ENCODE data around the gene AMN.

The AMN gene

DNA sequence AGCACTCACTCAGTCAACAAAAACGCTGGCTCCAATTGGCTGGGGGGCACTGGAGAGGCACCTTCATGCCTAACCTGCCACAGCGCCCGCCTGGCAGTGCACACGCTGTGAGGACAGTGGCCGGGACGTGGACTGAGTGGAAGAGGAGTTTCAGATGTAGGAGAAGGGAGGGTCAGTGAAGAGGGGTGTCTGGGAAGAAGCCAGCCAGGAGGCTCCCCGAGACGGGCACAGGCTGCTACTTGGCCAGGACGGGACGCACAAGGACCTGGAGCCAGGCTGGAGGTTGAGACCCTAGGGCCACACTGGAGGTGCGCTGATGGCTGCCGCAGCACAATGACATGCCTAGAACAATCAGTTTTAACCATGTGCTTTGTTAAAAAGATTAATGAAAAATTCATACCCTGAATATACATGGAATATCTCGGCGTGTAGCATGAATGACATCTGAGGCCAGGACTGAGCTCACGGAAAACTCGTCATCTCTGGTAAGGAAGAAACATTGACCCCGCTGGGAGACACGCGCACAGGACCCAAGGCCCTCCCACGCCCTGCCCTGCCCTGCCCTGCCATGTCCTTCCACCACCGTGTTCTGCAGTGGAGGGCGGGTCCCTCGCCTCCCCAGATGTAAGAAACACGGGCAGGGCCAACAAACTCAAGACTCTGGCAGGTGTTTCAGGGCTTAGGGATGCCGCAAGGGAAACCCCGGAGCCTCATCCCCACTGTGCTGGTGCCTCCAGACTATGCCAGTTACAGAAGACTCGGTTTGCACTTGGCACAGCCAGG lies 25.0 kb downstream of the AMN start:
- DNase-seq = no peak

DNA sequence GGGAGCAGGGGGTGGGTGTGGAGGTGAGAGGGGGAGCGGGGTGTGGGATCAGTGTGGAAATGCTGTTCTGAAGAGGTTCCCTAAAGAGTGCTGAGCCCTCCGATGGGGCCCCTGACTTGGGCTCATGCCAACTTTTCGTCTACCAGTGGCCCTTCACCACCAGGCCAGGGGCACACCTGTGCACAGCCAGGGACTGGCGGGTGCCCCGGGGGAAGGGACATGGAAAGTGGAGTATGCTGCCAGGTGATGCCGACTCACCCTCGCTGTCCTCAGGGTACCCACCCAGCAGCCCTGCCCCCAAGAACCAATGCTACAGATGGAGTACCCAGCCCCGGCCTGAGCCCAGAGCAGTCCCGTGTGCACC lies 26.2 kb downstream of the AMN start:
- no peak for DNase-seq

DNA sequence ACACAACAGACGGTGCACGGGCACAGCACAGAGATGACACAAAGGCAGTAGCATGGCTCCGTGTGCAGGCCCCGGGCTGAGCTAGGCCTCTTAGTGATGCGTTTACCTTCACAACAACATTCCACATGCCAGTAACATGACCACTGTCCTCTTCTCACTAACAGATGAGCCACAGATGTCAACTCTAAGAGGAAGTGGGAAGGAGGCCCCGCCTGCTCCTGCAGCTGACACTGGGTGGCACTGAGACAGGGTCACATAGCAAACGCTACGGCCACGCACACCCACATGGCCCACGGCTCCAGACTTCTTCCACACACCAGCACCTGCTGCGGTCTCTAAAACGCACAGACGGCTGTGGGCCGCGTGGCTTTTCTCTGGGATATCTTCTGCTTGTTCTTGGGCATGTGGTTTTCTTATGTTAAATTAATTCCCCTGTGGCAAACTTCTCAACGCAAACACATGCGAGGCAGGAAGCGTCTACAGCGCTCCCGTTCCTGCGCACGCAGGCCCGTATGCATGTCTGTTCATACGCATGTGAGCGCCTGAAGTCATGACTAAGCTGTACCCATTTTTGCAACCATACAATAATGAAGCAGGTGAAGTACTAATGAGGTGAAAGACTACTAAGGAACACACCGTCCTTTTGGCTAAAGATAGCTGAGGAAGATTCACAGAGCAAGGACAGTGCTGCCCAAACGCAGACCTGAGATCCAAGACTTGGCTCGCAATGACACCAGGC lies 26.8 kb downstream of the AMN start:
- DNase-seq = peak; percentile 50

DNA sequence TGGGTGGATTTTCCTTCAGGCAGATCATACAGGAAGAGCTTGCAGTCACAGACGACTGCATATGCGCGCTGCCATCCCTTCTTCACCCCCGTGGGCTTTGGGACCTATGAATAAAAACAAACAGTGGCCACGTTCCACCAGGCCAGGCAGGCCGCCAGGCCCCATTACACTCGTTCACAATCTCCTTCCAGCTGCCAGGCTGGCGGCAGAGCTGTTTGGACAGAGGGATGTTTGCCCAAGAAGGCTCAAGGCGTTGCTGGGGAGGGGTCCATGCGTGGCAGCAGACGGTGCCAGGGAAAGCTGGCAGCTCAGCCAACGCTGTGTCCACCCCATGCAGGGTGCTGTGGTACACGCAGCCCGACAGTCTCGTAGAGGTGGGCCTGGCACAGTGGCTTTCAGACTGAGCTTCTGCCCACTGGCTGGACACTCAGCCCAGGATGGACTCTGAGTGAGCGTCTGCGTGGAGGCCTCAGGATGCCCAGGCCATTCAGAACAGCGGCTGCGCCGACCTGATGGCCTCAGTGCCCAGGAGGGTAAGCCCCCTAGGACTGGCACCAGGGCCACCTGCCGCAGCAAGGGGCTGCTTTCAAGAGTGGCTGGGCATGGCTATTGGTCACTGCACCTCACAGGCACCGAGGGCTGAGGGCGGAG lies 27.5 kb downstream of the AMN start:
- DNase-seq = no peak

DNA sequence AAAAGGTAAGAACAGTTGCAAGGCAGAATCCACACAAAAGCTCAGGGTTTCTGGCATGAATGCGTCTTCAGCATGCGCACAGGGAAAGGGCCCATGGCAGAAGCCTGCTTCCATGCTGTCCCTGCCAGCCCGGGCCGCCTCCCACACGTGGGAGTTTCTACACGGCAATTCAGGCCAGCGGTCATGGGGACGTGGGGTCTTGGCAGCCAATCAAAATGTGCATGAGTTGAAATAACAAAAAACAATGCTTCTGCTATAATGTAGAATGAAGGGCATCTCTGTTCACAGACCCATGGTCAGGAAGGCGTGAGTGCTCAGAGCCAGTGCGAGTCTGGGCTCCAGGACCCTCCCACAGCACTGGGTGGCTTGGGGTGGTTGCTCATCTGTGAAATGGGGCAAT lies 28.6 kb downstream of the AMN start:
- DNase-seq = no peak

DNA sequence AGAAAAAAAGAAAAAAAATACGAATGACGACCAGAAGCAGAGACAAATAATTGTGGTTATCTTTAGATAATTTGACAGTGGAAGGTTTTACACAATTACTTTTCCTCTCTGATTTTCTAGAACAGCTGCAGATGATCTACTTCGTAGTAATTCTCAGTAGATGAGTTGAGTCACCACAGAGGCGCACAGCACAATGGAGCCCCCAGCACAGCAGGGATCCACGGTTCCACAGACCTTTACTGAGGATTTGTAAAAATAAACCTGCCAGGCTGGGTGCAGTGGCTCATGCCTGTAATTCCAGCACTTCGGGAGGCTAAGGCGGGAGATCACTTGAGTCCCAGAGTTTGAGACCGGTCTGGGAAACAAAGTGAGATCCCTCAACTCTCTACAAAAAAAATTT lies 29.3 kb downstream of the AMN start:
- no peak for DNase-seq

DNA sequence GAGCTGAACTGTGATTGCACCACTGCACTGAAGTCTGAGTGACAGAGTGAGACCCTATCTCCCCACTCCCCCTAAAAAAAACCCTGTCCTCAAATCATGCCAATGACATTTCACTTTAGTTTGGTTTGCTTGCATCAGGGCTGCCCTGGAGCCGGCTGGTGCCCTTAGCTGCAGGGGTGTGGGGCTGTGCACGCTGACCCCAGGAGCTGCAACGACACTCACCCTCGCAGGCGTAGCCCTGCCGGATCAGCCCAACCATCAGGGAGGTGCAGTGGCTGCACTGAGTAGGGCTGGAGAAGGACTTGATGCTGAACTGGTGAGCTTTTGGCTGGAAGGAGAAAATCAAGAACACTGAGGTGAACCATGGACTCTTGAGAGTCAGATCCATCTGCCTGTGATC lies 29.8 kb downstream of the AMN start:
- no peak for DNase-seq

DNA sequence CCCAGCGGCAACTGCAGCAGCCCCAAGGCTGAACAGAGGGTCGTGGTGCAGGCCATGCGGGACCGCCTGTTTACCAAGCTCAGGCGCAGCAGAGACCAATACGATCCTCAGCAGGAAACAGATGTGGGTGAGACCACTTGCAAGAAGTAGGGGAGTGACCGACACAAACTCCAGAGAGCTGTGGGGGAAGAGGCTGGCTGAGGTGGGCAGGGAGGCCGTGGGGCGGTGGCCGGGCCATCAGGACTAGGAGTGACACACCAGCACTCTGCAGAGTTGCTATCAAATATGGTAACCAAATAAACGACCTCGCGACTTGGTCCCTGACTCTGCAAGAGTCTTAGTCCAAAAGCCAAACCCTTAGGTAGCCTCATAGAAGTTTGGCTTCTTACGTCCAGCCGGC lies 30.6 kb downstream of the AMN start:
- no peak for DNase-seq

DNA sequence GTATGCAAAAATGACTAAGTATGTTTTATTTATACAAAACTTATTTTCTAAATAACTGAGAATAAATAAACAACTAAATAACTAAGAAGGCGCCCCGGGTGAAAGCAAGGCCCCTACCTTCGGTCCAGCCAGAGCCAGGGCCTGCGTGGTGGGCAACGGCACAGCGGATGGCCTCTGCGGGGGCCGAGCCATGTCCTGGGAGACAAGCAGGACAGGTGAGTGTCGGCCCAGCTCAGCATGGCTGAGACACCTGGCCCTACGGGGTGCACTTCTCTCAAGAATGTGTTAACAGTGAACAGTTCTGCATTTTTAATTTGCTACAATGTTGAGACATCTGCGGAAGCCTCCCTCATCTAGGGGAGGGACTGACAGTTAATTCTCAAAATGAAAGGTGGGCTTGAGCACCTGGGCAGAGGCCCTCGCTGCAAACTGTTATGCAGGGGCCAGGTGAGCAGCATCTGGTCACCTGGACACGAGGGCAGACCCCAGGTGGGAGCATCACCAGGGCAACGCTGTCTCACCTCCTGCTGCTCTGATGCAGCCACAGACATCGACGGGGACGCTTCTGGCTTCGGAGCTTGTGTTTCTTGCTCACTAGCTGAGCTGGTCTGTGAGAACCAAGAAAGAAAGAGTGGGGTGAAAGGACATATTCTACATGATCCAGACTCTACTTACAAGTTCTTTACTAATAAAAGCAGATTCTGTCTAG lies 31.8 kb downstream of the AMN start:
- no peak for DNase-seq

DNA sequence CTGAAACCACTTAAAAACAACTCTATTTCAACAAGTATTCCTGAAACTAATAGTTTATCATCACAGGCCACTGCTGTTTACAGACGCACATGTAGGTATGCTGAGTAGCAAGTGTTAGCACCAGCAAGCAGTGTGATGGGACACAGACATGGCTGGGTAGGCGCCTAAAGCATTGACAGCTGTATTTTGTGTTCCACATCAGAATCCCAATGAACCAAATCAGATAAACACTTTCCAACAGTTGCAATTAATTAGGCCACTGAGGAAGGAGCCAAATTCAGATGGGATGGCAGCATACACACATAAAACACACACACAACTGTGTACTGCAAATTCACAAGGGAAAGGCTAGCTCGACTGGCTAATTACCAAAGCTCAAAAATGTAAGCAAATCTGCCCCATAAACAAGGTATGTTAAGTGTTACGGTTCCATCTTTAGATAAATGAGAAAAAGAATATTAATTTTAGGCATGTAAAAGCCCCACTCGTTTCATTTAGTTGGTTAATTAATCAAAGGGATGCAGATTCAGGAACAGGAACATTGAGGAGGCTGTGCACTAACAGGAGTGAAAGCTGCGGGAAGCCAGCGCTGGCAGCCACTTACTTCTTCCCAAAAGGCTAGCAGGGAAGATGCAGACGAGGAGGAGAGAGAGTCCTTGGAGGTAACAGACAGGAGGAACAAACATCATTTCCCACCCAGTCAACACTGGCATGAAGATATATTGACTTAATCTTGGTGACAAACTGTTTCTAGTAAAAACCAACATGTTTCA lies 33.4 kb downstream of the AMN start:
- DNase-seq = no peak

DNA sequence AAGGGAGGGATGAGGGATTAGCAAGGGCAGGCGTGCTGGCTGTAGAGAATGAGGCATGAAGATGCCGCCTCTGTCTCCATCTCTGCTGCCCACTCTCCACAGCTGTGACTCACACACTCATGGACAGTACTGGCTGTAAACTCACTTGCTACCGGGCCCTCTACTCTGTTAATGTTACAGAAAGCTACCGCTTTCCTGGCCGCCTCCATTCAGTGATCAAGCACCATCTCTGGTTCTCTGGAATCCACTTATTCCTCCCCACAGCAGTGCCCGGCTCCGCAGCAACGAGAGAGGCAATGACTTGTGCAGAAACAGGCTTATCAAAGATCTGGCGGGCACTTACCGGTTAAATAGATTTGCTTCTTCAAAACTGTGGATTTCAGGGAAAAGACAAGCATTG lies 34.8 kb downstream of the AMN start:
- DNase-seq = no peak

DNA sequence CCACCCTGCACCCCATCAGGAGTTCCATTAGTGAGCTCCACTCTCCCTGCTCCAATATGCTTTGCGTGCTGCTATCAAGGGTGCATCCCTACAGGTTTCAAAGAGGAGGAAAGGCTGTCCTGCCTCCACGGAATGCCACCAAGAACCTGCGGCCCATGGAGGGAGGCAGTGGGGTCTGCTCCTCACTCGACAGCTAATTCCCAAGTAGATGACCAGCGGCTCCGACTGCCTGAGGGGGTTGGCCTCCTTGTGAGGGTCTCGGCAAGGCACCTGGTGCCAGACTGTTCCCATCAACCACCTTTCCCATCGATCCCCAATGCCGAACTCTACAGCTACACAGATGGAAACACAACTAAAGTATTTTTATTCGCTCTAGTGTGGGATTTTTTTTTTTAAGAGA lies 36.0 kb downstream of the AMN start:
- DNase-seq = no peak

DNA sequence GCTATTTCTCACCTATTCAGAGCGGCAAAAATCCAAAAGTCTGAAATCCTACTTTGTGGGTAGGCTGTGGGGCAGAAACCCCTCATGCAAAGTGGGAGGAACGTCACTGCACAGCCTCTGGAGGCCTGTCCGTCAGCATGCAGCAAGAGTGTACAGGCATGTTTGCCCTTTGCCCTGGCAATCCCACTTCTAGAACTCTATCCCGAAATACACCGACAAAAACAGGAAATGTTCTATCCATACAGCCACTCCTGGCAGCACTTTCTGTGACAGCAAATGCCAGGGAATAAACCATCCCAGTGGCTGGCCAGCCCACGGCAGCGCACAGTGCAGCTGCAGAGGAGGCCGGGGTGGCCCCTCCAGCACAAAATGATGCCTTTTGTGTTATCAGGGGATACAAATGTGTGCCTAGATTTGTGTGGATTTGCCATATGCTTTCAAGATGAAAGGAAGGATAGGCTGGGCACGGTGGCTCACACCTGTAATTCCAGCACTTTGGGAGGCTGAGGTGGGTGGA lies 39.7 kb downstream of the AMN start:
- DNase-seq = no peak

DNA sequence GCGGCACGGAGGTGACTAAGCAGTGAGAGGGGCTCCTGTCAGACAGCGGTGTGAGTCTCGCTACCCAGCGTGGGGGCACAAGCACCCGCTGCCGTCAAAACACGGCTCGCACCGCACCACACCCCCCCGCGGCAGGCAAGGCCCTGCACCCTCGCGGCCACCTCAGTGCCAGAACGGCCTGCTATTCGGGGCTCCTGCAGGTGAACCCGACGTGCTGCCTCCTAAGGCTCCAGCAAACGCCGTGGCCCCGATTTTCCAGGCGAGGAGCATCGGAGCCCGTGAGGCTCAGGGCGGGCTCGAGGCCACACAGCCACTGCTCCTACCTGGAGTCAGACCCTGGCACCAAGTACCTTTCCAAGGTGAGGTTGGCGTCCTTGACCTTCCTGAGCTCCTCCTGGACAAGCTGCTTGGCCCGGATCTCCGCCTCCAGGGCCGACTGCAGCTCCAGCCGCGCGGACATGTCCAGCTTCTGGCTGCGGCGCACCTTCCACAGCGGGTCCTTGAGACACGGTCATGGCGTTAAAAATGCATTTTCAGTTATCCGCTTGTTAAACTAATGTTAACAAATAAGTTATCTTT lies 41.8 kb downstream of the AMN start:
- no peak for DNase-seq

DNA sequence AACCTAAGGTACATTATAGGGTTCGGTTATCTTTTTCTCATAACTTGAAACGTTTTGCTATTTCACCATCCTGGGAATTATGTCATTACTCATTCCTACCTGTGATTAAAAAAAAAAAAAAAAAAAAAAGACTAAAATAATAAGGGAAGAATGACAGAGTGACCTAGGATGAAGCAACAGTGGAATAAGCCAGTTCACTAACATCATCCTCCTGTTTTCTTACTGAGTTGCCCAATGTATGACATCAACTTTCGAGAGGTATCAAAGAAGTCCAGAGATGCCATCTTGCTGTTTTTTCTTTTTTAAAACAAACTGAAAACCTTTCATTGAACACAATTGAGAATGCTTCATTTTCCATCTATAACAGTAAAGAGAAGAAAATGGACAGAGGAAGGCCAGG lies 42.8 kb downstream of the AMN start:
- DNase-seq = no peak

DNA sequence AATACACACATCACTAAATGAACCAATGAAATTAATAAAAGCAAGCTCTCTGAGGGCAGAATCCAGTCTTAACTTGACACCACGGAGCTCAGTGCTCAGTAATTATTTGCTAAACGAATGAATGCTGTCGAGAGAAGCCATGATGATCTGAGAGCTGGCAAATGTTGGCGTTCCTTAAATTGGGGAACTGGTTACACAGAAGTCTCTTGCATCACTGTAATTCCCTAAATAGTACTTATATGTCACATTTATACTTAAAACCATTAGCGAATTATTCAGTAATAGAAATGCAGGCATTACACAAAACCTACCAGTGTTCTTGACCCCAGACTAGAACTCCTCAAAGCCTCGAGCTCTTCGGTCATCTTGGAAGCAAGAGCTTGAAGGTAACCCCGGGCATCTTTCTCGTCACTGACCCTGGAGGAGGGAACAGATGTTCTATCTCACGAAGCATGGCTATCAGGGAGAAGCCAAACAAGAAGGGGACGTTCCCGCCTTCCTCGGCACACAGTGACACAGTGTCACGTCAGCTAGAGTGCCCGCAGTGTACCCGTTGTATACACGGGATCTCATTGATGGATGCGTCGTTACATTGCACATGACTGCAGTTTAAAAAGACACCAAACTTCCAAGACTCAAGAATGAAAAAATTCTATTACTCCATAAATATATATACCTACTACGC lies 43.6 kb downstream of the AMN start:
- DNase-seq = no peak

DNA sequence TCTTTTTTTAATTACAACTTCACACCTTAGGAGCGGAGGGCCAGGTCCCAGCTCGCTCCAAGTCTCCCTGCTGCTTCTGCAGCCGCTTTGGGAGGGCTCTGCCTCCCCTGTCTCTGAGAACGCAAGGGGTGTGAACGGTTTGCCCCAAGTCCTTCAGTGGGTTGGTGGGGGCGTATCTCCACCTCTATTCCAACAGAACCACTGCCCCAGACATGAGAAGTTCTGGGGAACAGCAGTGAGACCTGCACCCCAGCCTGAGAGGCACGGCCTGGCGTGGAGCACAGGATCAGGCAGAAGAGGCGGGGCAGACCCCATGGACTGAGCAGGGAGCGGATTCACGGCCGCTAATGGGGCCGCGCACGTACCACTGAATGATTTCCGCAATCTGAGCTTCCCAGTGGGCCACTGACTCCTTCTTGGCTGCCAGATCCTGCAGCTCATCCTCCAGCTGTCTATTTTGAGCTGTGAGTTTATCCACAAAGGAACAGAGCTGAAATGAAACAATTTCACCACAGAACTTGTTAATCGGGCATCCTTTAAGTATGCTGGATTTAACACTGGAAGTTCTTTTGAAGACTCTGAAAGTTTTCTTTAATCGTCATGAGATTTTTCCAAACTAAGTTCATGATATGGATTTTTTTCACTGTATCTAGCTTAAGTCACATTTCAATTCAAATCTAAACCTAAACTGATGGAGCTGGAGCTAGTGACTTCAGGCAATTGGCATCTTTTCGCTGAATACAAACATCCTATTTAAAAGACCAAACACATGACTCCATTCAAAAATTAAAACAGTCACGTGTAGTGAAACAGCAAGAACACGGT lies 44.4 kb downstream of the AMN start:
- DNase-seq = no peak

DNA sequence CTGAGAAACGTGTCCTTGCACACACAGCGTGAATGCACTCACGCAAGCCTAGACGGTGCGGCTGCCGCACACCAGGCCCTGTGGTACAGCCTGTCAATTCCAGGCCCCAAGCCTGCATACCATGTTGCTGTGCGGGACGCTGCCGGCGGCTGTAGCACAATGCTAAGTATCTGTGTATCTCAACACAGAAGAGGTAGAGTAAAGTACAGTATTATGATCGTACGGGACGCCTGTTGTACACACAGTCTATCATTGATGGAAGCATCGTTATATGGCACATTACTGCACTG lies 45.0 kb downstream of the AMN start:
- no peak for DNase-seq

DNA sequence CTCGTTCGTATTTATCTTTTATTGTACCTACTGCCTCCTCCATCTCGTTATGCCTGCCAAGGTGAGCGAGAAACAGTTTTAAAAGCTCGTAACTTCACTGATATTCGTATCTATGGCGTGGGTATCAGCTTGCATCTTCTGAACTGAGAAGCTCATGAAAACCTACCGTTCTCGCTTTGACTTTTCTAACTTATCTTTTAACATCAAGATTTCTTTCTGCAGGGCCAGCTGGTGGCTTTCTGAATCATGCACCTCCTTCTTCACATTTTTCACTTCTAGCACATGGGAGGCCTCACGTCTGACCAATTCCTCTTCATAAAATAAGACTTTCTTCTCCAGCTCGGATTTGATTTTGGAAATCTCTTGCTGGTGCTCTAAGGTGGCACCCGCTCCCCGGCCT lies 45.8 kb downstream of the AMN start:
- no peak for DNase-seq

DNA sequence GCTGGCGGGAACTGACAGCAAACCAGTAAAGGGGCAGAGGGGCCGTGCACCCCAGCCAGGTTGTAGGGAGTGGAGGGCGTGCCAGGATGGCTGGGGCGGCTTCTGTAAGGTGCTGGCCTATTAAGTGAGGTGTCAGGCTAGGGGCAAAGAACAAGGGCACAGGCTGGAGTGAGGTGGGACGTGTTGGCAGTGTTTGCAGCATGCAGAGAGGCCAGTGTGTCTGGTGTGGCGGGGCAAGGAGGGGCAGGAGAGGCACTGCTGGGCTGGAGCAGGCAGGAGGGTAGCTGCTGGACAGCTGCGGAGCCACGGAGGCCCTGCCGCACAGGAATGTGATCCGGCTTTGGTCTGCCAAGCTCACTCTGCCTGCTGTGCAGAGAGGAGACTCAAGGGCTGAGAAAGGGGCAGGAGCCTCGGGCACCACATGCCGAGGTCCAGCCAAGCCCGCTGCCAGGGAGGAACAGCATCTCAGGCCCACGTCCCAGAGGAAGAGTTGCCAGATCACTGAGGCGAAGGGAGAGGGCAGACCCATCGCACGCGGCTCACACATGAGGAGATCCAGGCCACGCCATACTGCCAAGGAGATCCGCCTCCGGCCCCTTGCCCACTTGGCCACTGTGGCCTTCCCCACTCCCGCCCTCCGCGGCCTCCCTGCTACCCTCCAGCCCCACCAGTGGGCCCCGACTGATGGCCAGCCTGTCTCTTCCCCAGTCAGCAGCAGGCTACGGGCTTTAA lies 46.8 kb downstream of the AMN start:
- DNase-seq = no peak
